Sigmoid colon (tissue), 4 donors: ENCODE data around the gene POU2AF1.

Source experiments
- EP300 ChIP-seq, 4 donors: sonication (generic); formaldehyde crosslinking; IDR thresholded peaks; one replicate each; pipeline ENCODE4 v1.6.1; 2017; ENCODE audit warnings: antibody characterized with exemption in 4 of 4
- POLR2A ChIP-seq, 2 donors: fragments of 450-650 bp; IDR thresholded peaks; one replicate each; pipeline ENCODE4 v1.6.1; 2016; ENCODE audit warnings: antibody characterized with exemption in 2 of 2, mild to moderate bottlenecking in 2 of 2, moderate library complexity in 2 of 2
- TF ChIP-seq, protein P1 (sequence below), 4 experiments: fragments of 450-650 bp in 3 of 4; fragments of 200-600 bp in 1 of 4; IDR thresholded peaks; one replicate each; pipeline ENCODE4 v1.5.1; 2016 to 2019; ENCODE audit warnings: antibody characterized with exemption in 4 of 4, mild to moderate bottlenecking in 3 of 4, moderate library complexity in 2 of 4

DNA sequence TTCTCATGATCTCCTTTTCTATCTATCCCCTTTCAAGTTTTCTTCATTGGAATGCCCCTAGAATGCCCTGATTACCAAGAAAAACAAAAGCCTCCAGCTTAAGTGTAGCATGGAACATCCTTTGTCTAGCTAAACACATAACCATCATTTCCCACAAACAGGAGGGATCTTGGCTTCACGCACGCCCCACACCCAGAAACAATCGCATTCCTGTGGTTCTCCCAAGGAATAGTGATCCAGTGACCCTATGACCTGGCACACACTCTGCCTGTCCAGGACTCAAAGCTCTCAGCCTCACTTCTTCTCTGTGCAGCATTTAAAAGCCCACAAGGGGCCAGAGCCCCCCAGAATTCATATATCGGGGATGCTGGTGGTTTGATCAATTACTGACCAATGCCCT, 9.3 kb upstream of the POU2AF1 start:
- TF ChIP-seq POLR2A (IDR thresholded peaks at IDR 0.05) = no peak
- TF ChIP-seq, protein P1, sequence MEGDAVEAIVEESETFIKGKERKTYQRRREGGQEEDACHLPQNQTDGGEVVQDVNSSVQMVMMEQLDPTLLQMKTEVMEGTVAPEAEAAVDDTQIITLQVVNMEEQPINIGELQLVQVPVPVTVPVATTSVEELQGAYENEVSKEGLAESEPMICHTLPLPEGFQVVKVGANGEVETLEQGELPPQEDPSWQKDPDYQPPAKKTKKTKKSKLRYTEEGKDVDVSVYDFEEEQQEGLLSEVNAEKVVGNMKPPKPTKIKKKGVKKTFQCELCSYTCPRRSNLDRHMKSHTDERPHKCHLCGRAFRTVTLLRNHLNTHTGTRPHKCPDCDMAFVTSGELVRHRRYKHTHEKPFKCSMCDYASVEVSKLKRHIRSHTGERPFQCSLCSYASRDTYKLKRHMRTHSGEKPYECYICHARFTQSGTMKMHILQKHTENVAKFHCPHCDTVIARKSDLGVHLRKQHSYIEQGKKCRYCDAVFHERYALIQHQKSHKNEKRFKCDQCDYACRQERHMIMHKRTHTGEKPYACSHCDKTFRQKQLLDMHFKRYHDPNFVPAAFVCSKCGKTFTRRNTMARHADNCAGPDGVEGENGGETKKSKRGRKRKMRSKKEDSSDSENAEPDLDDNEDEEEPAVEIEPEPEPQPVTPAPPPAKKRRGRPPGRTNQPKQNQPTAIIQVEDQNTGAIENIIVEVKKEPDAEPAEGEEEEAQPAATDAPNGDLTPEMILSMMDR (IDR thresholded peaks at IDR 0.05) = no peak
- no peak for TF ChIP-seq EP300 (IDR thresholded peaks at IDR 0.05)
